HFF-Myc (cell line): ENCODE results near the gene PIAS4.
A peak's percentile ranks its signal among the peaks of the same experiment; 100 is the strongest.

Experiments used
- DNase-seq: peaks from one replicate; pipeline ENCODE4 v3.0.0-alpha.2; 2011; ENCODE audit warnings: low read depth; ENCODE audit errors: extremely low read depth
- H3K4me3 ChIP-seq: replicated peaks from 2 replicates; pipeline ENCODE4 v1.5.1; 2011; ENCODE audit warnings: low read depth, mild to moderate bottlenecking, control low read depth, low read length
- TF ChIP-seq, protein P1 (sequence below): IDR thresholded peaks from 2 replicates; pipeline ENCODE4 v1.5.1; 2012; ENCODE audit warnings: mild to moderate bottlenecking, low read depth, low read length, control low read depth; ENCODE audit errors: missing control alignments

The PIAS4 gene

DNA sequence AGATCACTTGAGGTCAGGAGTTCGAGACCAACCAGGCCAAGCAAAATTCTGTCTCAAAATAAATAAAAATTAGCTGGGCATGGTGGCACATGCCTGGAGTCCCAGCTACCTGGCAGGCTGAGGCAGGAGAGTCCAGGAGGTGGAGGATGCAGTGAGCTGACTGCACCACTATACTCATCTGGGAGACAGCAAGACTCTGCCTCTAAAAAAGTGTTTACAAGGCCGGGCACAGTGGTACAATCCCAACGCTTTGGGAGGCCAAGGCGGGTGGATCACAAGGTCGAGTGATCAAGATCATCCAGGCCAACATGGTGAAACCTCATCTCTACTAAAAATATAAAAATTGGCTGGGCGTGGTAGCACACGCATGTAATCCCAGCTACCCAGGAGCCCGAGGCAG, 32.4 kb upstream of the PIAS4 start:
- H3K4me3 ChIP-seq, result no peak overlapping the region
- TF ChIP-seq, protein P1, sequence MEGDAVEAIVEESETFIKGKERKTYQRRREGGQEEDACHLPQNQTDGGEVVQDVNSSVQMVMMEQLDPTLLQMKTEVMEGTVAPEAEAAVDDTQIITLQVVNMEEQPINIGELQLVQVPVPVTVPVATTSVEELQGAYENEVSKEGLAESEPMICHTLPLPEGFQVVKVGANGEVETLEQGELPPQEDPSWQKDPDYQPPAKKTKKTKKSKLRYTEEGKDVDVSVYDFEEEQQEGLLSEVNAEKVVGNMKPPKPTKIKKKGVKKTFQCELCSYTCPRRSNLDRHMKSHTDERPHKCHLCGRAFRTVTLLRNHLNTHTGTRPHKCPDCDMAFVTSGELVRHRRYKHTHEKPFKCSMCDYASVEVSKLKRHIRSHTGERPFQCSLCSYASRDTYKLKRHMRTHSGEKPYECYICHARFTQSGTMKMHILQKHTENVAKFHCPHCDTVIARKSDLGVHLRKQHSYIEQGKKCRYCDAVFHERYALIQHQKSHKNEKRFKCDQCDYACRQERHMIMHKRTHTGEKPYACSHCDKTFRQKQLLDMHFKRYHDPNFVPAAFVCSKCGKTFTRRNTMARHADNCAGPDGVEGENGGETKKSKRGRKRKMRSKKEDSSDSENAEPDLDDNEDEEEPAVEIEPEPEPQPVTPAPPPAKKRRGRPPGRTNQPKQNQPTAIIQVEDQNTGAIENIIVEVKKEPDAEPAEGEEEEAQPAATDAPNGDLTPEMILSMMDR, result no peak
- no peak for DNase-seq

DNA sequence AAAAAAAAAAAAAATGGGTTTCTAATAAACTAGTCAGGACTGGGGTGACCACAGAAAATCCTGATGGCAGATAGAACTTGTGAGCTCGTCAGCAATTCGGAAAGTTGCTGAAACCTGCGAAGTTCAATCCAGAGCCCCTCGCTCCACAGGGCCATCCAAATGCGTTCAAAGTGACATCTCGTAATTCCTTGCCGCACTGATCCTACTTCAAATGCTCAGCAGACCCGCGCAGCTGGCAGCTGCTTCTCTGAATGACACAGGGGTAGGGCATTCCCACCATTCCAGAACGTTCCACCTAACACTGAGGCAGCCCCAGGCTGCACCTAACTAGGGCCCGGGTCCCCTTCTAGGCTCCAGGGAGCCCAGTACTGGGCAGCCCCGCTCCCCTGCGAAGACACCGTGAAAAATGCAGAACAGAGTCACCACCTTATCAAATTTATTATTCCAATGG, 31.9 kb upstream of the PIAS4 start:
- TF ChIP-seq, protein P1, result no peak

DNA sequence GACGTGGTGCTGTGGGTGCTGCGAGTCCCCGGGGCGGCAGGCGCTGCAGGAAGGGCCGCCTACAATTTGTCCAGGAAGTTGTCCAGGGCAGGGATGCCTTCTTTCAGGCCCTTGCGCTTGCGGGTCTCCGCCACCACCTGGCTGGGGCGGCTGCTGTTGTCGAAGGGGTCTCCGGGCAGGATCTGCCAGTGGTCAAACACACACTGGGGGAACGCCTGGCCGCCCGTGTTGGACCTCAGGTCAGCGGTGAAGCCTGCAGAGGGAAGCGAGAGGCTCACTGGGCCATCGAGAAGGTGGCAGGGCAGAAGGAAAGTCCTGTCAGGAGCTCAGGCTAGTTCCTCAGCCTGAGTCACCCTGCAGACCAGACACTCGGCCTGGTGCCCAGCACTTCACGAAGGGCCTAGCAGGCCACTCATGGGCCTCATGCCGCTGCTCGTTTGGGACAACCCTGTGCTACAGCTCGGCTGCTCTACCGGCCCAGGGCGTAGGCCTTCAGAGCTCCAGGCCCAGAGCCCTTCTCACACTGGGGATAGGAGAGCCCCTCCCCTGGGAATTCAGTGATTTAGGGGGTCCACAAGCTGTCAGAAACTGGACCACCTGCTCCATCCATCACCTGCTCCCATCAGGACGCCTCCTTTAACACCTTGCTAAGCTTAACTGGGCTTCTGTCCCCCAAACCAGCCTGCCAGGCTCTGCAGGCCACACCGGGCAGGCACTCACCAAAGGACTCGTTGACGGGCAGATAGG, 30.9 kb upstream of the PIAS4 start:
- no peak overlapping the region for H3K4me3 ChIP-seq
- TF ChIP-seq, protein P1, result no peak
- no peak for DNase-seq

More for the DNA sequence above, 31.9 kb upstream of the PIAS4 start:
- no peak overlapping the region for H3K4me3 ChIP-seq
- no peak for DNase-seq

DNA sequence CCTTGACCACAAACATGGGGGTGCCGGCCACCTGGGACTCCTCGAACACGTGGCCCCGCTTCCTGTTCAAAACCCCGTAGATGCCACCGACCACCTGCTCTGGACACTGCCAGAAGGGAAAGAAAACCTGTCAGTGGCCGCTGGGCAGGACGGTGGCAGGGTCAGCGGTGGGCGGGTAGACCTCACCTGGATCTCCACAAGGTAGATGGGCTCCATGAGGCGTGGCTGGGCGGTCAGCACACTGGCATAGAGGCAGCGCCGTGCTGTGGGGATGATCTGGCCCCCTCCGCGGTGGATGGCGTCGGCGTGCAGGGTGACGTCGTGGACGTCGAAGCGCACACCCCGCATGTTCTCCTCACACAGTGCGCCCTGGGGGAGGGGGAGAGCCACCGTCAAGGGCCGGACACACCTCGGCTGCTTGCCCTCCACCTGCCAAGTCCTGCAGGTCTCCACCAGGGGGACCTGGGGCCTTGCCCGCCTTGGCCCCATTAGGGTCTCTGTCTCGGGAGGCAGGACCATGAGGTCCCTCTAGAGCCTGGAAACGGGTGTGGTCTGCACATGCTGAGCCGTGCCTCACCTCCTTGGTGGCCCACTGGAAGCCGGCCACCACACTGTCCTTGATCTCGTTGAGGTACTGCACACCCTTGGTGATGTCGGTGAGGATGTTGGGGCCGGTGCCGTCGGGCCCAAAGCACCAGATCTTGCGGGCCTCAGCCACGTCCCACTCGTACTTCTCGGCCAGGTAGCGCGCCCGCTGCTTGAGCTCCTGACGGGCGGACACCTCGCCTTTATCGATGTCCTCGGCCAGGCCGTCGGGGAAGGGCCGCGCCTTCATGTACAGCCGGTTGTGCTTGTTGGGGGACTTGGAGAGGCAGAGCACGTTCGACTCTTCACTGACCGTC, 30.0 kb upstream of the PIAS4 start:
- H3K4me3 ChIP-seq, result no peak overlapping the region
- DNase-seq, result no peak
- TF ChIP-seq, protein P1, result peak; percentile 23

DNA sequence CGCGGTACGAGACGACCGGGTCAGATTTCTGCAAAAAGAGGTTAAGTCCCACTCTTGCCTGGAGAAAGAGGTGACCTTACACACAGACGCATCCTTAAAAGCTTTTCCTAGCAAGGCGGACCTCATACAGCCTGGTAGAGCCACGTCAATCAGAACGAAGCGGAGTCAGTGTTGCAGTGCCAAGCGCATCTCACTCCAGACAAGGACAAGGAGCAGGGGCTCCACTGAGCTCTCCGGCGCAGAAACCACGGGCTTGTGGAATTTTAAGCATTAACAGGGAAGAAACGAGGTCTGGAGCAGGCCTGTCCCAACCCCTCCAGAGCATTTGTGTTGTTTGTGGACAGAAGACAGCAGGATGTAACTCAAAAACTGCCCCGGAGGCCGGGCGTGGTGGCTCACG, 29.4 kb upstream of the PIAS4 start:
- TF ChIP-seq, protein P1, result no peak
- no peak for DNase-seq
- H3K4me3 ChIP-seq, result no peak overlapping the region

DNA sequence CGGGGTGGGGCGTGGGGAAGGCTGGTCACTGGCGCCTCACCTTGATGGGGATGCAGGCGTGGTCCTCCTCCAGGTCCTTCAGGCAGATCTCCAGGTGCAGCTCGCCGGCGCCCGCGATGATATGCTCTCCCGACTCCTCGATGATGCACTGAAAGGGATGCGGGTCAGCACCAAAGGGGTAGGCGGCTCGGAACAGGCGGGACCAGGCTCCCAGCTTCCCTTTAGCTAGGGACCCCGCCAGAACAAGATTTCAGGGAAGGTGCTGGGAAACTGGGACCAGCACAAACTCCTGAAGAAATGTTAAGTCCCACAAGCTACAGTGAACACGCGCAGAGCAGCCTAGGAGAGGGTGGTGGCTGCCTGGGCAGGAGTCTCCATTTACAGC, 28.3 kb upstream of the PIAS4 start:
- TF ChIP-seq, protein P1, result no peak
- no peak overlapping the region for H3K4me3 ChIP-seq
- DNase-seq, result no peak
